ENCODE measurements around the gene MYO3B. TPM values are rescaled to one million over a fixed set of nuclear protein-coding genes. Genes with fewer than 3 reads are reported as not detected.

MYO3B gene
- total and polyA plus RNA-seq, 2 donors from 2014 or later: 3.5 to 6.4 TPM

DNA sequence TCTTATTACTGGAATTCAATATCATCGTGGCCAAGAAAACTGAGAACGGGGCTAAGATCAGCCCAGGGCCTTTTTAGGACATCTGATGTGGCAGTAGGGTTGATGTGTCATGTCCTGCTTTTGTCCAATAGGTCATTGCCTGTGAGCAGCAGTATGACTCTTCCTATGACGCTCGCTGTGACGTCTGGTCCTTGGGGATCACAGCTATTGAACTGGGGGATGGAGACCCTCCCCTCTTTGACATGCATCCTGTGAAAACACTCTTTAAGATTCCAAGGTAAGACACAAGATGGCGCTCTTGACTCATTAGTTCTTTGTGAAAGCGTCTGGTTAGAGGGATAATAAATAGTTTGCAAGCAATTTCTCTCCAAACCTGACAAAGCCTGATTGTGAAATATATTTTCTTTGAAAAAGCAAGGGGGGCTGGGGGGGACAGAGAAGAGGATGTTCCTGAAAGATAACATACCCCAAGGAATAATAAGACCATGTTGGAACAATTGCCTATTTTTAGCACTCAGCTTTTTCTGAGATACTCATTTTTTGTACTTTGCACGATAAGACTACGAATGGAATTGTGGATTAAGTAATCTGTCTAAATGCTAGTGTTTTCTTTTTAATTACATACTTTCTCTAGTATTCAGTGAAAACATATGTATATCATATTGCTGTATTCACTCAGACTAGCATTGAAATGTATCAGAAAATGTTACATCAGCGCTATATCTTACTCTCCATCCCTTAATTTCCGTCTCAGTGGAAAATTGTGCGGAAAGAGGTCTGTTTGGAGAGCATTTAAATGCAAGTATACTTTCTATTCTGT lies 58.1 kb downstream of the MYO3B start:
- H3K27ac ChIP-seq (ENCODE audit: low read depth in 2 of 2, low read length in 2 of 2): no peak overlapping the region
- intact Hi-C loops (cut with DNase I): no loop called here
- H3K9ac ChIP-seq (ENCODE audit: low read length in 3 of 3): no peak overlapping the region
- FAIRE-seq (no peak), DNase-seq (peak in 3 of 5 donors; percentile 14 to 73 (median 48))
- H3K36me3 ChIP-seq (ENCODE audit: control insufficient read depth in 2 of 3, insufficient read depth in 3 of 3, low read length in 3 of 3): no peaks in the 10 kb centered on the region
- no peaks in the 10 kb centered on the region for H3K9me3 ChIP-seq (ENCODE audit: control insufficient read depth in 2 of 3, insufficient read depth in 1 of 3, low read length in 3 of 3)
- TF ChIP-seq CTCF (IDR thresholded peaks at IDR 0.05; ENCODE audit: borderline replicate concordance, extremely low read depth, insufficient read depth): no peak
- no peaks in the 10 kb centered on the region for H3K4me1 ChIP-seq (ENCODE audit: control insufficient read depth in 2 of 3, insufficient read depth in 2 of 3, low read depth in 1 of 3, low read length in 3 of 3)
- no peak overlapping the region for H3K4me3 ChIP-seq (ENCODE audit: low read length in 3 of 3)
- no peaks in the 10 kb centered on the region for H3K27me3 ChIP-seq (ENCODE audit: control insufficient read depth, insufficient read depth, low read length)

- intact Hi-C loops (cut with DNase I): no loop called here
- Histone ChIP-seq H3K4me1 (ENCODE audit: control insufficient read depth in 2 of 3, insufficient read depth in 2 of 3, low read depth in 1 of 3, low read length in 3 of 3) (no peaks in the 10 kb centered on the region), H3K27me3 (ENCODE audit: control insufficient read depth, insufficient read depth, low read length) (no peaks in the 10 kb centered on the region), H3K36me3 (ENCODE audit: control insufficient read depth in 2 of 3, insufficient read depth in 3 of 3, low read length in 3 of 3) (no peaks in the 10 kb centered on the region), H3K4me3 (ENCODE audit: low read length in 3 of 3) (no peak overlapping the region), H3K9ac (ENCODE audit: low read length in 3 of 3) (no peak overlapping the region), H3K9me3 (ENCODE audit: control insufficient read depth in 2 of 3, insufficient read depth in 1 of 3, low read length in 3 of 3) (no peaks in the 10 kb centered on the region), H3K27ac (ENCODE audit: low read depth in 2 of 2, low read length in 2 of 2) (no peak overlapping the region)
- no peak for DNase-seq
- no peak for TF ChIP-seq CTCF (IDR thresholded peaks at IDR 0.05; ENCODE audit: borderline replicate concordance, extremely low read depth, insufficient read depth)
- FAIRE-seq: no peak
Observed at GRCh38 chr2:170236680-170237047, 58.7 kb downstream of the MYO3B start.

GRCh38 chr2:170237572-170238120 lies 59.7 kb downstream of the MYO3B start:
- no peaks in the 10 kb centered on the region for H3K4me1 ChIP-seq (ENCODE audit: control insufficient read depth in 2 of 3, insufficient read depth in 2 of 3, low read depth in 1 of 3, low read length in 3 of 3)
- TF ChIP-seq CTCF (IDR thresholded peaks at IDR 0.05; ENCODE audit: borderline replicate concordance, extremely low read depth, insufficient read depth): no peak
- H3K36me3 ChIP-seq (ENCODE audit: control insufficient read depth in 2 of 3, insufficient read depth in 3 of 3, low read length in 3 of 3): no peaks in the 10 kb centered on the region
- no peak overlapping the region for H3K9ac ChIP-seq (ENCODE audit: low read length in 3 of 3)
- FAIRE-seq (no peak), DNase-seq (no peak)
- H3K27ac ChIP-seq (ENCODE audit: low read depth in 2 of 2, low read length in 2 of 2): no peak overlapping the region
- no peaks in the 10 kb centered on the region for H3K9me3 ChIP-seq (ENCODE audit: control insufficient read depth in 2 of 3, insufficient read depth in 1 of 3, low read length in 3 of 3)
- H3K27me3 ChIP-seq (ENCODE audit: control insufficient read depth, insufficient read depth, low read length): no peaks in the 10 kb centered on the region
- H3K4me3 ChIP-seq (ENCODE audit: low read length in 3 of 3): no peak overlapping the region
- intact Hi-C loops (cut with DNase I): no loop called here
